Ishikawa (cell line): ENCODE measurements around the gene ATMIN.

Source experiments
- CEBPB ChIP-seq: IDR thresholded peaks from 2 replicates; pipeline ENCODE4 v1.6.1; 2012
- CREB1 ChIP-seq: IDR thresholded peaks from 2 replicates; pipeline ENCODE4 v1.6.1; 2012; ENCODE audit warnings: low read depth
- EGR1 ChIP-seq: IDR thresholded peaks from 2 replicates; pipeline ENCODE4 v1.6.1; 2012
- EP300 ChIP-seq: IDR thresholded peaks from 2 replicates; pipeline ENCODE4 v1.6.1; 2012; ENCODE audit warnings: borderline replicate concordance
- RAD21 ChIP-seq: IDR thresholded peaks from 2 replicates; pipeline ENCODE4 v1.6.1; 2012; ENCODE audit warnings: low read depth
- TAF1 ChIP-seq: IDR thresholded peaks from 2 replicates; pipeline ENCODE4 v1.6.1; 2012; ENCODE audit warnings: low read depth, mild to moderate bottlenecking
- TCF12 ChIP-seq: IDR thresholded peaks from 2 replicates; pipeline ENCODE4 v1.6.1; 2012; ENCODE audit warnings: low read depth
- TEAD4 ChIP-seq: IDR thresholded peaks from 2 replicates; pipeline ENCODE4 v1.6.1; 2012
- YY1 ChIP-seq: IDR thresholded peaks from 2 replicates; pipeline ENCODE4 v1.6.1; 2012; ENCODE audit warnings: low read depth
- ZBTB7A ChIP-seq: IDR thresholded peaks from 2 replicates; pipeline ENCODE4 v1.6.1; 2012; ENCODE audit warnings: low read depth
- TF ChIP-seq, protein P1 (sequence below): IDR thresholded peaks from 2 replicates; pipeline ENCODE4 v1.6.1; 2012; ENCODE audit warnings: low read depth, mild to moderate bottlenecking
- TF ChIP-seq, protein P2 (sequence below): IDR thresholded peaks from 2 replicates; pipeline ENCODE4 v1.6.1; 2012
- TF ChIP-seq, protein P3 (sequence below): IDR thresholded peaks from 2 replicates; pipeline ENCODE4 v1.6.1; 2012

DNA sequence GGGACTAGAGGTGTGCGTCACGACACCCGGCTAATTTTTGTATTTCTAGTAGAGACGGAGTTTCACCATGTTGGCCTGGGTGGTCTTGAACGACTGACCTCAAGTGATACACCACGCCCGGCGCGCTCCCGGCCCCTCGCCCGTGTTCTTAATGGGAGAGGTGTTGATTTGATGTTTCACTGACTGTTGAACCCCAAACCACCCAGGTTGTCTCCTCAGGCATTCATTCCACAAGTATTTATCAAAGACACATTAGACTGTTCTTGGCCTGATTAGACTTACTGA, 27.2 kb upstream of the ATMIN start:
- no peak for TF ChIP-seq CREB1
- TF ChIP-seq, protein P1, sequence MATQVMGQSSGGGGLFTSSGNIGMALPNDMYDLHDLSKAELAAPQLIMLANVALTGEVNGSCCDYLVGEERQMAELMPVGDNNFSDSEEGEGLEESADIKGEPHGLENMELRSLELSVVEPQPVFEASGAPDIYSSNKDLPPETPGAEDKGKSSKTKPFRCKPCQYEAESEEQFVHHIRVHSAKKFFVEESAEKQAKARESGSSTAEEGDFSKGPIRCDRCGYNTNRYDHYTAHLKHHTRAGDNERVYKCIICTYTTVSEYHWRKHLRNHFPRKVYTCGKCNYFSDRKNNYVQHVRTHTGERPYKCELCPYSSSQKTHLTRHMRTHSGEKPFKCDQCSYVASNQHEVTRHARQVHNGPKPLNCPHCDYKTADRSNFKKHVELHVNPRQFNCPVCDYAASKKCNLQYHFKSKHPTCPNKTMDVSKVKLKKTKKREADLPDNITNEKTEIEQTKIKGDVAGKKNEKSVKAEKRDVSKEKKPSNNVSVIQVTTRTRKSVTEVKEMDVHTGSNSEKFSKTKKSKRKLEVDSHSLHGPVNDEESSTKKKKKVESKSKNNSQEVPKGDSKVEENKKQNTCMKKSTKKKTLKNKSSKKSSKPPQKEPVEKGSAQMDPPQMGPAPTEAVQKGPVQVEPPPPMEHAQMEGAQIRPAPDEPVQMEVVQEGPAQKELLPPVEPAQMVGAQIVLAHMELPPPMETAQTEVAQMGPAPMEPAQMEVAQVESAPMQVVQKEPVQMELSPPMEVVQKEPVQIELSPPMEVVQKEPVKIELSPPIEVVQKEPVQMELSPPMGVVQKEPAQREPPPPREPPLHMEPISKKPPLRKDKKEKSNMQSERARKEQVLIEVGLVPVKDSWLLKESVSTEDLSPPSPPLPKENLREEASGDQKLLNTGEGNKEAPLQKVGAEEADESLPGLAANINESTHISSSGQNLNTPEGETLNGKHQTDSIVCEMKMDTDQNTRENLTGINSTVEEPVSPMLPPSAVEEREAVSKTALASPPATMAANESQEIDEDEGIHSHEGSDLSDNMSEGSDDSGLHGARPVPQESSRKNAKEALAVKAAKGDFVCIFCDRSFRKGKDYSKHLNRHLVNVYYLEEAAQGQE, result no peak
- TF ChIP-seq EP300, result no peak
- TF ChIP-seq TAF1, result no peak
- no peak for TF ChIP-seq RAD21
- no peak for TF ChIP-seq TCF12
- no peak for TF ChIP-seq ZBTB7A
- TF ChIP-seq CEBPB, result no peak
- TF ChIP-seq, protein P2, sequence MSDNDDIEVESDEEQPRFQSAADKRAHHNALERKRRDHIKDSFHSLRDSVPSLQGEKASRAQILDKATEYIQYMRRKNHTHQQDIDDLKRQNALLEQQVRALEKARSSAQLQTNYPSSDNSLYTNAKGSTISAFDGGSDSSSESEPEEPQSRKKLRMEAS, result no peak
- TF ChIP-seq EGR1, result no peak
- TF ChIP-seq YY1, result no peak
- TF ChIP-seq TEAD4, result no peak
- TF ChIP-seq, protein P3, sequence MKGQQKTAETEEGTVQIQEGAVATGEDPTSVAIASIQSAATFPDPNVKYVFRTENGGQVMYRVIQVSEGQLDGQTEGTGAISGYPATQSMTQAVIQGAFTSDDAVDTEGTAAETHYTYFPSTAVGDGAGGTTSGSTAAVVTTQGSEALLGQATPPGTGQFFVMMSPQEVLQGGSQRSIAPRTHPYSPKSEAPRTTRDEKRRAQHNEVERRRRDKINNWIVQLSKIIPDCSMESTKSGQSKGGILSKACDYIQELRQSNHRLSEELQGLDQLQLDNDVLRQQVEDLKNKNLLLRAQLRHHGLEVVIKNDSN, result no peak
